A549 (cell line): Measurements from ENCODE around the gene DIRAS3. TPM values are rescaled to one million over a fixed set of nuclear protein-coding genes. Genes with fewer than 3 reads are reported as not detected.
"Not testable (repeated sequence)": the region's sequence is repeated elsewhere in the genome, so short reads cannot be mapped to it uniquely, and the experiment has no call there.

Experiments
- ATAC-seq, 2 experiments: fragments of 200-7000 bp in 1 of 2; fragments of >200 bp in 1 of 2; cut with Nextera tagmentation in 1 of 2; cut with Tn5 transposase in 1 of 2; 3 replicates each; pipeline versions ENCODE4 v1.8.0 to v1.9.1; 2018 to 2020; ENCODE audit warnings: mild to moderate bottlenecking in 1 of 2, moderate library complexity in 1 of 2
- CTCF ChIA-PET: fragments of 300-600 bp; sonication (Branson Sonifier 250); formaldehyde crosslinking; extraction: SDS; loops from one replicate; lab custom pipeline; 2021; ENCODE audit warnings: antibody characterized with exemption, inconsistent platforms; lab: Yijun Ruan, JAX
- POLR2A ChIA-PET: fragments of 350-600 bp; formaldehyde crosslinking; extraction: SDS; loops from one replicate; lab custom pipeline; 2021; ENCODE audit warnings: antibody characterized with exemption, inconsistent platforms; lab: Yijun Ruan, JAX
- DNase-seq, 2 experiments: peaks; one replicate each; pipeline versions ENCODE4 v3.0.0 to v3.0.0-alpha.2; 2011 to 2016; ENCODE audit warnings: low read depth in 1 of 2, low spot score in 1 of 2
- FAIRE-seq: peaks from 2 replicates; lab custom pipeline; 2011; peaks lifted over from hg19 to GRCh38; lab: Jason Lieb, UNC
- H3K27ac ChIP-seq, 2 experiments: fragments of >200 bp; sonication (Bioruptor Twin); formaldehyde crosslinking; 3 replicates each; pipeline ENCODE4 v1.5.1; 2016 to 2017
- H3K4me1 ChIP-seq: fragments of >200 bp; sonication (Bioruptor Twin); formaldehyde crosslinking; 3 replicates; pipeline ENCODE4 v1.6.1; 2016
- H3K4me2 ChIP-seq: fragments of >200 bp; sonication (Bioruptor Twin); formaldehyde crosslinking; 3 replicates; pipeline ENCODE4 v1.6.1; 2016
- H3K4me3 ChIP-seq: fragments of >200 bp; sonication (Bioruptor Twin); formaldehyde crosslinking; 3 replicates; pipeline ENCODE4 v1.5.1; 2016
- H3K9me3 ChIP-seq: fragments of >200 bp; sonication (Bioruptor Twin); formaldehyde crosslinking; 3 replicates; pipeline ENCODE4 v1.6.1; 2016
- CBX2 ChIP-seq: fragments of 200-600 bp; sonication (generic); IDR thresholded peaks from 2 replicates; pipeline ENCODE4 v1.6.1; 2016; ENCODE audit warnings: low read depth, mild to moderate bottlenecking, borderline replicate concordance
- CHD2 ChIP-seq: fragments of 150-350 bp; IDR thresholded peaks from 2 replicates; pipeline ENCODE4 v1.6.1; 2014; ENCODE audit warnings: low read length; ENCODE audit not compliant: partially characterized antibody
- EHMT2 ChIP-seq: fragments of 200-600 bp; sonication (generic); IDR thresholded peaks from 2 replicates; pipeline ENCODE4 v1.6.1; 2016; ENCODE audit warnings: antibody characterized with exemption, low read depth, mild to moderate bottlenecking, moderate library complexity
- GATA3 ChIP-seq: IDR thresholded peaks from 2 replicates; pipeline ENCODE4 v1.6.1; 2012; ENCODE audit warnings: borderline replicate concordance
- HEYL ChIP-seq: fragments of 250-450 bp; sonication (Bioruptor Pico); IDR thresholded peaks from 2 replicates; pipeline ENCODE4 v1.8.0; 2021; ENCODE audit warnings: mild to moderate bottlenecking, moderate library complexity
- JUN ChIP-seq, 2 experiments: fragments of >200 bp; sonication (Bioruptor Twin); formaldehyde crosslinking; IDR thresholded peaks; 2 replicates in 1 of 2; 3 replicates in 1 of 2; pipeline ENCODE4 v1.6.1; 2016 to 2017
- KDM1A ChIP-seq: fragments of 200-600 bp; sonication (generic); IDR thresholded peaks from 2 replicates; pipeline ENCODE4 v1.6.1; 2016; ENCODE audit warnings: low read depth, mild to moderate bottlenecking
- KDM5A ChIP-seq: fragments of 200-600 bp; sonication (generic); IDR thresholded peaks from 2 replicates; pipeline ENCODE4 v1.6.1; 2016; ENCODE audit warnings: antibody characterized with exemption, mild to moderate bottlenecking
- MAFK ChIP-seq: fragments of 450-650 bp; IDR thresholded peaks from 2 replicates; pipeline ENCODE4 v1.6.1; 2014; ENCODE audit not compliant: partially characterized antibody
- PHF8 ChIP-seq: fragments of 200-600 bp; sonication (generic); IDR thresholded peaks from 2 replicates; pipeline ENCODE4 v1.6.1; 2016; ENCODE audit warnings: low read depth, mild to moderate bottlenecking, antibody characterized with exemption, moderate library complexity, borderline replicate concordance
- POLR2A ChIP-seq: IDR thresholded peaks from 2 replicates; pipeline ENCODE4 v1.6.1; 2012; ENCODE audit warnings: mild to moderate bottlenecking, low read length
- POLR2AphosphoS2 ChIP-seq: conservative IDR thresholded peaks from 2 replicates; pipeline ENCODE4 v1.6.1; 2012; ENCODE audit warnings: low read length, improper control_type of control experiment, inconsistent platforms
- RAD21 ChIP-seq, 2 experiments: fragments of >200 bp in 1 of 2; sonication (Bioruptor Twin) in 1 of 2; formaldehyde crosslinking in 1 of 2; IDR thresholded peaks in 1 of 2; conservative IDR thresholded peaks in 1 of 2; 2 replicates in 1 of 2; 3 replicates in 1 of 2; pipeline ENCODE4 v1.6.1; 2012 to 2018; ENCODE audit warnings: inconsistent platforms in 1 of 2
- RNF2 ChIP-seq: fragments of 200-600 bp; sonication (generic); IDR thresholded peaks from 2 replicates; pipeline ENCODE4 v1.6.1; 2016; ENCODE audit warnings: low read depth, mild to moderate bottlenecking, antibody characterized with exemption, moderate library complexity, borderline replicate concordance
- SMC3 ChIP-seq: fragments of >200 bp; sonication (Bioruptor Twin); formaldehyde crosslinking; IDR thresholded peaks from 3 replicates; pipeline ENCODE4 v1.6.1; 2018; ENCODE audit warnings: inconsistent platforms
- TFCP2L1 ChIP-seq: fragments of 250-450 bp; sonication (Bioruptor Pico); IDR thresholded peaks from 2 replicates; pipeline ENCODE4 v1.5.0; 2021; ENCODE audit warnings: mild to moderate bottlenecking
- TP53 ChIP-seq: fragments of 250-450 bp; sonication (Bioruptor Pico); IDR thresholded peaks from 2 replicates; pipeline ENCODE4 v1.5.0; 2021; ENCODE audit warnings: mild to moderate bottlenecking, moderate library complexity
- ZFP36 ChIP-seq: fragments of 450-650 bp; IDR thresholded peaks from 2 replicates; pipeline ENCODE4 v1.6.1; 2014; ENCODE audit warnings: borderline replicate concordance; ENCODE audit not compliant: partially characterized antibody
- ZNF302 ChIP-seq: fragments of 250-450 bp; sonication (Bioruptor Pico); IDR thresholded peaks from 2 replicates; pipeline ENCODE4 v1.9.0; 2021; ENCODE audit warnings: inconsistent platforms, mild to moderate bottlenecking, moderate library complexity
- WGBS: methylation state at CpG from one replicate; pipeline ENCODE4 v1.1.6; 2017; ENCODE audit errors: missing lambda C conversion rate; 5-methylcytosine and 5-hydroxymethylcytosine counted together
- polyA plus RNA-seq, 4 experiments: library from polyadenylated mRNA; depleted of rRNA in 3 of 4; stranded (reverse); fragments of >200 nt; fragmentation: RNase III in 1 of 4; extraction: RNeasy Plus Mini Kit Qiagen cat#74134 plus additional on column Dnase treatment in 1 of 4; gene quantifications; 2 replicates in 3 of 4; 3 replicates in 1 of 4; pipeline ENCODE4 v1.2.3, GENCODE V29; 2011 to 2017
- TF ChIP-seq, protein P1 (sequence below): fragments of >200 bp; sonication (Bioruptor Twin); formaldehyde crosslinking; IDR thresholded peaks from 3 replicates; pipeline ENCODE4 v1.5.1; 2016
- TF ChIP-seq, protein P2 (sequence below): fragments of 150-350 bp; IDR thresholded peaks from 2 replicates; pipeline ENCODE4 v1.6.1; 2014; ENCODE audit warnings: low read depth, mild to moderate bottlenecking, low read length
- TF ChIP-seq, protein P3 (sequence below): fragments of >200 bp; sonication (Bioruptor Twin); formaldehyde crosslinking; IDR thresholded peaks from 3 replicates; pipeline ENCODE4 v1.6.1; 2016

The DIRAS3 gene
- polyA plus RNA-seq, 2 of the 4 experiments (the other 2 are of a cell fraction), result 1.8 to 3.6 TPM

DNA sequence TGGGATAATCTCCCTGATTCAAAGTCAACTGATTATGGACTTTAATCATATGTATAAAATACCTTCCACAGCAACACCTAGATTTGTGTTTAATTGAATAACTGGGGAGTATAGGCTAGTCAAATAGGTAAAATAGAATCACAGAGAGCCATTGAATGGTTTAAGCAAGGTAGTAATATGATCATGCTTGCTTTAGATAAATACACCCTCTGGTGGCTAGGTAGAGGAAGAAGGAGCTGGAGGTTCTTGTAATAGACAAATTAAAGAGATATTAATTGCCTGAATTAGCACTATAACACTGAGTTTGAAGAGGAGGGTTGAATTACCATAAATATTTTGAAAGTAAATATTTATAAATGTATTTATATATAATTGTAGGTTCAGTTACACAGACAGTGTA is 40.3 kb downstream of the DIRAS3 start:
- H3K4me1 ChIP-seq, result peaks cover 14% of the 10 kb centered on the region; the same call in 2 of the 3 replicates
- ChIA-PET POLR2A (no interaction called here), CTCF (interaction anchor here (0.8 to 2.6 kb wide), 5 partner anchors 9 to 250 kb away, joined by 3 to 14 read pairs (median 3); no protein-coding TSS in a partner anchor)
- no peak for TF ChIP-seq KDM5A
- TF ChIP-seq, protein P1, sequence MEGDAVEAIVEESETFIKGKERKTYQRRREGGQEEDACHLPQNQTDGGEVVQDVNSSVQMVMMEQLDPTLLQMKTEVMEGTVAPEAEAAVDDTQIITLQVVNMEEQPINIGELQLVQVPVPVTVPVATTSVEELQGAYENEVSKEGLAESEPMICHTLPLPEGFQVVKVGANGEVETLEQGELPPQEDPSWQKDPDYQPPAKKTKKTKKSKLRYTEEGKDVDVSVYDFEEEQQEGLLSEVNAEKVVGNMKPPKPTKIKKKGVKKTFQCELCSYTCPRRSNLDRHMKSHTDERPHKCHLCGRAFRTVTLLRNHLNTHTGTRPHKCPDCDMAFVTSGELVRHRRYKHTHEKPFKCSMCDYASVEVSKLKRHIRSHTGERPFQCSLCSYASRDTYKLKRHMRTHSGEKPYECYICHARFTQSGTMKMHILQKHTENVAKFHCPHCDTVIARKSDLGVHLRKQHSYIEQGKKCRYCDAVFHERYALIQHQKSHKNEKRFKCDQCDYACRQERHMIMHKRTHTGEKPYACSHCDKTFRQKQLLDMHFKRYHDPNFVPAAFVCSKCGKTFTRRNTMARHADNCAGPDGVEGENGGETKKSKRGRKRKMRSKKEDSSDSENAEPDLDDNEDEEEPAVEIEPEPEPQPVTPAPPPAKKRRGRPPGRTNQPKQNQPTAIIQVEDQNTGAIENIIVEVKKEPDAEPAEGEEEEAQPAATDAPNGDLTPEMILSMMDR, result peak; percentile 38; the same call in 1 of the 3 replicates
- no peak for TF ChIP-seq CHD2
- TF ChIP-seq PHF8, result no peak
- TF ChIP-seq RAD21 (conservative IDR thresholded peaks at IDR 0.05 in 1 of 2, IDR thresholded peaks at IDR 0.05 in 1 of 2), result peak; percentile 39 to 57; a peak in 3 of 5 replicates
- no peak for TF ChIP-seq GATA3
- peak; percentile 46; the same call in 2 of the 3 replicates for TF ChIP-seq SMC3
- TF ChIP-seq EHMT2, result no peak
- no peak for TF ChIP-seq POLR2A
- TF ChIP-seq RNF2, result no peak
- TF ChIP-seq, all 56 proteins: peak for 3
- Histone ChIP-seq H3K4me3 (no peak overlapping the region), H3K27ac (peak overlapping the region in 1 of 2 experiments; percentile 58; a peak in 2 of 6 replicates), H3K4me2 (no peak overlapping the region), H3K9me3 (no peaks in the 10 kb centered on the region)
- ATAC-seq, result 0 out of 6 replicates have a peak, but pooled peaks of 1 of the 2 experiments have one; percentile 35
- no peak for DNase-seq
- no peak for FAIRE-seq

DNA sequence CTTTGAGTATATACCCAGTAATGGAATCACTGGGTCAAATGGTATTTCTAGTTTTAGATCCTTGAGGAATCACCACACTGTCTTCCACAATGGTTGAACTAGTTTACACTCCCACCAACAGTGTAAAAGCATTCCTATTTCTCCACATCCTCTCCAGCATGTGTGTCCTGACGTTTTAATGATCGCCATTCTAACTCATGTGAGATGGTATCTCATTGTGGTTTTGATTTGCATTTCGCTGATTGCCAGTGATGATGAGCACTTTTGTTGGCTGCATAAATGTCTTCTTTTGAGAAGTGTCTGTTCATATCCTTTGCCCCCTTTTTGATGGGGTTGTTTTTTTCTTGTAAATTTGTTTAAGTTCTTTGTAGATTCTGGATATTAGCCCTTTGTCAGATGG is 46.8 kb downstream of the DIRAS3 start:
- peaks cover 16% of the 10 kb centered on the region; the same call in 1 of the 3 replicates for H3K9me3 ChIP-seq
- FAIRE-seq, H3K4me1 ChIP-seq, H3K27ac ChIP-seq, H3K4me2 ChIP-seq, POLR2A ChIA-PET, ATAC-seq, DNase-seq, CTCF ChIA-PET, H3K4me3 ChIP-seq: not testable (repeated sequence)
- WGBS, result 89% methylated on average over 3 of the region's 3 CpGs

DNA sequence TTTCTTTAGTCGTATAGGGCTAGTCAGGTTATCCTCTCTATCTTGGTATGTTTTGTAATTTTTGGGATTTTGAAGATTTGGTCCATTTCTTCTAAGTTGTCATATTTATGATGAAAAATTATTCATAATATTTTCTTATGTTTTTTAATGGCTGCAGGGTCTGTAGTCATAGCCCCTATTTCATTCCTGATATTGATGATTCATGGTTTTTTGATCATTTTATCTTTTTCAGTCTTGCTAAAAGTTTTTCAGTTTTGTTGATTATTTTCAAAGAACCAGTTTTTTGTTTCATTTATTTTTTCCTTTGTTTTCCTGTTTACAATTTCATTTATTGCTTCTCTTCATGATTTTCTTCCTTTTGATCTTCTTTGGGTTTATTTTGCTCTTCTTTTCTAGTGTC is 50.2 kb downstream of the DIRAS3 start:
- Histone ChIP-seq H3K27ac (no peak overlapping the region), H3K4me3 (no peak overlapping the region), H3K4me2 (no peak overlapping the region), H3K4me1 (no peaks in the 10 kb centered on the region), H3K9me3 (peaks cover 16% of the 10 kb centered on the region; the same call in 1 of the 3 replicates)
- no peak for DNase-seq
- no peak for ATAC-seq
- ChIA-PET CTCF (interaction anchor here (0.6 kb wide), 1 partner anchor 562 kb away, joined by 3 read pairs; no protein-coding TSS in a partner anchor), POLR2A (no interaction called here)
- WGBS, result 2% methylated on average over 1 of the region's 1 CpG
- no peak for FAIRE-seq
- TF ChIP-seq TFCP2L1 (CRISPR knock-in tag) (no peak), MAFK (peak; percentile 9)

DNA sequence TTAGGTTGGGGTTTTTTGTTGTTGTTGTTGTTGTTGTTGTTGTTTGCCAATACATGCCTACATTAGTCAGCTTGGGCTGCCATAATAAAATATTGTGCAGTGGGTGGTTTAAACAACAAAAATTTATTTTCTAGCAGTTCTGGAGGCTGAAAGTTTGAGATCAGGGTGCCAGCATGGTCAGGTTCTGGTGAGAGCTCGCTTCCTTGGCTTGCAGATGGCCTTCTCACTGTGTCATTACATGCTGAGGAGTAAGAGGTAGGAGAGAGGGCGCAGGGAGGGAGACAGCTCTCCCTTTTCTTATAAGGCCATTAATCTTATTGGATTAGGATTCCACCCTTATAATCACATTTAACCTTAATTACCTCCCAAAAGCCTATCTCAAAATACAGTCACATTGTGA is 52.7 kb downstream of the DIRAS3 start:
- TF ChIP-seq JUN (IDR thresholded peaks at IDR 0.05) (no peak), KDM1A (no peak), CBX2 (no peak), HEYL (no peak), POLR2AphosphoS2 (no peak), ZFP36 (no peak), GATA3 (no peak), ZNF302 (CRISPR knock-in tag) (no peak), MAFK (no peak), TP53 (no peak)
- TF ChIP-seq, protein P2, sequence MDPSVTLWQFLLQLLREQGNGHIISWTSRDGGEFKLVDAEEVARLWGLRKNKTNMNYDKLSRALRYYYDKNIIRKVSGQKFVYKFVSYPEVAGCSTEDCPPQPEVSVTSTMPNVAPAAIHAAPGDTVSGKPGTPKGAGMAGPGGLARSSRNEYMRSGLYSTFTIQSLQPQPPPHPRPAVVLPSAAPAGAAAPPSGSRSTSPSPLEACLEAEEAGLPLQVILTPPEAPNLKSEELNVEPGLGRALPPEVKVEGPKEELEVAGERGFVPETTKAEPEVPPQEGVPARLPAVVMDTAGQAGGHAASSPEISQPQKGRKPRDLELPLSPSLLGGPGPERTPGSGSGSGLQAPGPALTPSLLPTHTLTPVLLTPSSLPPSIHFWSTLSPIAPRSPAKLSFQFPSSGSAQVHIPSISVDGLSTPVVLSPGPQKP, result no peak
- TF ChIP-seq, protein P3, sequence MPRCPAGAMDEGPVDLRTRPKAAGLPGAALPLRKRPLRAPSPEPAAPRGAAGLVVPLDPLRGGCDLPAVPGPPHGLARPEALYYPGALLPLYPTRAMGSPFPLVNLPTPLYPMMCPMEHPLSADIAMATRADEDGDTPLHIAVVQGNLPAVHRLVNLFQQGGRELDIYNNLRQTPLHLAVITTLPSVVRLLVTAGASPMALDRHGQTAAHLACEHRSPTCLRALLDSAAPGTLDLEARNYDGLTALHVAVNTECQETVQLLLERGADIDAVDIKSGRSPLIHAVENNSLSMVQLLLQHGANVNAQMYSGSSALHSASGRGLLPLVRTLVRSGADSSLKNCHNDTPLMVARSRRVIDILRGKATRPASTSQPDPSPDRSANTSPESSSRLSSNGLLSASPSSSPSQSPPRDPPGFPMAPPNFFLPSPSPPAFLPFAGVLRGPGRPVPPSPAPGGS, result no peak
- H3K4me2 ChIP-seq, result no peak overlapping the region
- peaks cover 24% of the 10 kb centered on the region for H3K9me3 ChIP-seq
- no peak overlapping the region for H3K4me3 ChIP-seq
- FAIRE-seq (no peak), ATAC-seq (no peak), DNase-seq (no peak)
- ChIA-PET CTCF (interaction anchor here (2.0 kb wide), 1 partner anchor 8 kb away, joined by 4 read pairs; no protein-coding TSS in a partner anchor), POLR2A (no interaction called here)
- H3K4me1 ChIP-seq, result no peaks in the 10 kb centered on the region
- H3K27ac ChIP-seq, result peak overlapping the region in 1 of 2 experiments; percentile 46; a peak in 1 of 6 replicates
- 85% methylated on average over 2 of the region's 2 CpGs for WGBS
